Spinal cord (tissue), 10 donors: Measurements from ENCODE around the gene YPEL2. TPM values are rescaled to one million over a fixed set of nuclear protein-coding genes. Genes with fewer than 3 reads are reported as not detected.
"Not testable (repeated sequence)": the region's sequence is repeated elsewhere in the genome, so short reads cannot be mapped to it uniquely, and the experiment has no call there.

Experiments
- DNase-seq, 6 donors: peaks; one replicate each; pipeline versions ENCODE4 v3.0.0 to v3.0.0-alpha.2; 2013 to 2015; ENCODE audit warnings: low spot score in 6 of 6, low read depth in 4 of 6
- H3K27ac ChIP-seq: one replicate; pipeline ENCODE4 v1.5.1; 2013; ENCODE audit warnings: low read depth, low read length, control low read depth
- H3K27me3 ChIP-seq: one replicate; pipeline ENCODE4 v1.6.1; 2013; ENCODE audit warnings: low read length; ENCODE audit not compliant: control insufficient read depth, insufficient read depth
- H3K36me3 ChIP-seq: one replicate; pipeline ENCODE4 v1.6.1; 2013; ENCODE audit warnings: low read length; ENCODE audit not compliant: control insufficient read depth, insufficient read depth
- H3K4me1 ChIP-seq: one replicate; pipeline ENCODE4 v1.6.1; 2013; ENCODE audit warnings: low read length; ENCODE audit not compliant: control insufficient read depth, insufficient read depth
- H3K4me3 ChIP-seq: one replicate; pipeline ENCODE4 v1.5.1; 2013; ENCODE audit warnings: low read depth, low read length, control low read depth
- H3K9me3 ChIP-seq: one replicate; pipeline ENCODE4 v1.6.1; 2013; ENCODE audit warnings: low read length; ENCODE audit not compliant: control insufficient read depth, insufficient read depth
- WGBS: methylation state at CpG from one replicate; pipeline ENCODE4 v1.1.5; 2013; ENCODE audit warnings: missing lambda C conversion rate; ENCODE audit not compliant: insufficient coverage; 5-methylcytosine and 5-hydroxymethylcytosine counted together
- polyA plus RNA-seq, 2 donors: library from polyadenylated mRNA; unstranded; fragments of 120-200 nt; gene quantifications; one replicate each; pipeline ENCODE4 v1.2.1, GENCODE V29; 2013; ENCODE audit not compliant: insufficient read length in 2 of 2
- total RNA-seq, 2 donors: library from RNA; depleted of rRNA in 1 of 2; stranded (reverse); fragments of 120-200 nt in 1 of 2; fragments of >200 nt in 1 of 2; gene quantifications; one replicate each; pipeline versions ENCODE4 v1.2.3 to v1.2.4, GENCODE V29; 2013 to 2014
- donor health status: healthy.

The YPEL2 gene
- total and polyA plus RNA-seq, 4 donors = 11.5 to 36.7 (median 13.8) TPM

DNA sequence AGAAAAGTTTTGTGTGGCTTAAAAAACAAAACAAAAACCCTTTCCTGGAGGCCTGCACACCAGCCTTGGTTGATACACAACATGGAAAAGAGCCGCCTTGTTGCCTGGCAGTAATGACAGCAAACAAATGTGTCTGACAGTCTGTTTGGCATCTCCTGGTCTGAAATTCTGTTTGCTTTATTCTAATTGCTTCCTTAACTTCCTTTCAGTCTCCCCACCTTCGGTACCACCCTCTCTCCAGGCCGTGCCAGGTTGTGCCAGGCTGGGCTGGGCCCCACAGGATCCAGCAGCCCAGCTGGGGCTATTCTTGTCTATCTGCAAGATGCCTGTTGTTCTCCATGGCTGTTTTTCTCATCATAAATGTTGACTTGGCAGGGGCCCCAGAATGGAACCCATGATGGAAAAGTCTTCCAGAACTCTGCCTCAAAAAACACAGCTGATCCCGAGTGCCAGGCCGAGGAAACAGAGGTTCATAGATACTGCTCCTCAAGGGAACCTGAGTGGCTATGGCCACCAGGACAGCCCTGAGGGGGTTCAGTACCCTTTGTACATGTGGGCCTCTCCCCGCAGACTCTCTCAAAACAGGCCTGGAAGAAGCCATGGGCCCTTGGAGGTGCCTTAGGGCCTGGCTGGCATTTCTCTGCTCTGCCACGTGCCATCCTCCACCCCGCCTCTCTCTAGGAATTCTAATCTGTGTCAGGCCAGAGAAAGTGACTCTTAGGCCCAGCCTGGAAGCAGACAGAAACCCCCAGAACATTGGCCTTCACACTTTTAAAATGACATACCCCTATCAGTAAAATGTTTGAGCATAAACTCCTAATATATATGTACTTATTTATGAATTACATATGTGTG is 50.5 kb downstream of the YPEL2 start:
- 53% methylated on average over 7 of the region's 8 CpGs for WGBS
- H3K4me1 ChIP-seq = peaks cover 34% of the 10 kb centered on the region
- H3K4me3 ChIP-seq = no peak overlapping the region
- no peaks in the 10 kb centered on the region for H3K27me3 ChIP-seq
- peak in 5 of 6 donors; percentile 26 to 90 (median 42) for DNase-seq
- peak overlapping the region; percentile 72 for H3K27ac ChIP-seq
- H3K36me3 ChIP-seq = no peaks in the 10 kb centered on the region
- H3K9me3 ChIP-seq = no peaks in the 10 kb centered on the region

DNA sequence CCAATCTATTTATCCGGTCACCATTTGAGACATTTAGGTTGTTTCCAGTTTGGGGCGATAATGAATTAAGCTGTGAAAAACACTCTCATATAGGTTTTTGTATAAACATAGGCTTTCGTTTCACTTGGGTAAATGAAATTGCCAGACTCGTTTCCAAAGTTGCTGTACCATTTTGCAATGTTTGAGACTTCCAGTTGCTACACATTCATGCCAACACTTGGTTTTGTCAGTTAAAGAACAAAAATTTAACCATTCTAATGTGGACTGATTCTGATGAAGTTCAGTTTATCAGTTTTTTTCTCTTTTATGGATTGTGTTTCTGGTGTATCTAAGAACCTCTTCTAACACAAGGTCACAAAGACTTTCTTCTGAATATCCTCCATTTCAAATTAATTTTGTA is 52.4 kb downstream of the YPEL2 start:
- no peak overlapping the region for H3K4me3 ChIP-seq
- no peaks in the 10 kb centered on the region for H3K36me3 ChIP-seq
- H3K4me1 ChIP-seq = peaks cover 19% of the 10 kb centered on the region
- no peaks in the 10 kb centered on the region for H3K27me3 ChIP-seq
- H3K9me3 ChIP-seq = no peaks in the 10 kb centered on the region
- no peak overlapping the region for H3K27ac ChIP-seq
- DNase-seq = no peak
- no CpG with 5 or more reads among the region's 4 CpGs for WGBS

DNA sequence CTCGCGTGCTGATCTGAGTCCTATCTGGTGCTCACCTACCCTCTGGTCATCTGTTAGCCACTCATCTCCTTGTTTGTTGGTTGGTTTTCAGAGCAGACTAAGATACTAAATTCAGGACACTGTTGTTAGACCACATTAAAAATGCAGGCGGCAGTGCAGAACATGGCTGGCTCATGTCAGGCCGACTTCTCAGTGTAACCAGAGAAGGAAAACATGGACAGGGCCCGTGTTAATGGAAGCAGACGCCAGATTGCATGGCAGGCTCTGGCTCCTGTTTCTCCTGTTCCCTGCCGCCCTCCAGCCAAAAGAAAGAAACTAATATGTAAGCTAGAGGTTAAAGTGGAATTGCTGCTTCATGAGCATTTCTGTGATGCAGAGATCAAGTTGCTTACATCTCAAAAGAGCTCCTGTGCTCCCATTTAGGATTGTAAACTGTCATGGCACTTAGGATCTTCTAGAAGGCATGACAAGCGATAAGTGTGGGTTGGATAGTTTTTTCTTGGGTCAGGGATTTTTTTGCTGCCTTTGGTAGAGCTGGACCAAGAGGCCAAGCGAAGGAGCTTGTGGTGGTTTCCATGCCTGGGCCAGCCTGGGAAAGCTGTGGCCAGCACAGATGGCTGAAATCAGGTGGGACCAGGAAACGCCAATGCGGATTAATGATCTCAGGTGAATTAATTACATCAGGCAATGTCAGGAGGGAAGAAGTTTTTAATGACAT is 56.1 kb downstream of the YPEL2 start:
- WGBS = 83% methylated on average over 9 of the region's 11 CpGs
- Histone ChIP-seq H3K36me3 (peaks cover 10% of the 10 kb centered on the region), H3K4me1 (no peaks in the 10 kb centered on the region), H3K4me3 (no peak overlapping the region), H3K27me3 (no peaks in the 10 kb centered on the region), H3K9me3 (no peaks in the 10 kb centered on the region), H3K27ac (no peak overlapping the region)
- DNase-seq = no peak

DNA sequence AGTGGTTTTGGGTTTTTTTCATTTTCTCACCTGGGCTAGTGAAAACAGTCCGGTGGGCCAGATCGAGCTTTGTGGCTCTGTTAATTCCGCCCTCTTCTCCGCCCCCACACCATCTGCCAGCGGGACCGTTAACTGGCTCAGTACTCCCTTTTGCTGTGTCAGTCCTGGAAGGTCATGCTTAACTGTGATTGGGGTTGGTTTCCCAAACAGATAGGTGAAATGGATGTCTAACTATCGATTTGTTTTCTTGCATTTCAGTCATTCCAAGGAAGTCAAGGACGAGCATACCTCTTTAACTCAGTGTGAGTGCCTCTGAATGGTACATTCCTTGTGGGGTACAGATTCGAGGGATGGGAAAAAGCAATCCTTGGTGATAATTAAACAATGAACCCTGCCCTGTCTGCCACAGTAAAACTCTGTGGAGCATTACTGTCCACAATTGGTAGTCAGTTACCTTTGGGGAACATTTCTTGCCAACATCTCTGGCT is 56.7 kb downstream of the YPEL2 start:
- 87% methylated on average over 7 of the region's 9 CpGs for WGBS
- no peak overlapping the region for H3K27ac ChIP-seq
- DNase-seq = no peak

DNA sequence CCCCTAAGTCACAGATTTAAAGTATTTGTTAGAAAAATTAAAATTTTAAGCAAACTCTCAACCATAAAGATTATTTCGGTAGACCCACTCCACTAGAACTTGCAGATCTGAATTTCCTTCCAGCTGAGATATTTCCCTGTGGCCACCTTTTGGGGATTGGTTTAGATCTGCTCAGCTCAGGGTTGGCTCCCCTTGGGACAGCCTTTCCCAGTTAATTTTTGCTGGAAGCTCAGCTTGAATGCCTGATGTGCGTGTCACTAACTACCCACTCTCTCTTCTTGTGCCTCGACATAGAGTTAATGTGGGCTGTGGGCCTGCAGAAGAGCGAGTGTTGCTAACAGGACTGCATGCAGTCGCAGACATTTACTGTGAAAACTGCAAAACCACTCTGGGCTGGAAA is 57.6 kb downstream of the YPEL2 start:
- Histone ChIP-seq H3K4me3 (no peak overlapping the region), H3K27ac (no peak overlapping the region), H3K36me3 (peaks cover 13% of the 10 kb centered on the region), H3K4me1 (no peaks in the 10 kb centered on the region), H3K27me3 (no peaks in the 10 kb centered on the region), H3K9me3 (no peaks in the 10 kb centered on the region)
- no peak for DNase-seq
- WGBS = 86% methylated on average over 1 of the region's 5 CpGs

More for the DNA sequence above, 56.7 kb downstream of the YPEL2 start:
- Histone ChIP-seq H3K9me3 (no peaks in the 10 kb centered on the region), H3K36me3 (peaks cover 12% of the 10 kb centered on the region), H3K4me3 (no peak overlapping the region), H3K27me3 (no peaks in the 10 kb centered on the region), H3K4me1 (no peaks in the 10 kb centered on the region)

DNA sequence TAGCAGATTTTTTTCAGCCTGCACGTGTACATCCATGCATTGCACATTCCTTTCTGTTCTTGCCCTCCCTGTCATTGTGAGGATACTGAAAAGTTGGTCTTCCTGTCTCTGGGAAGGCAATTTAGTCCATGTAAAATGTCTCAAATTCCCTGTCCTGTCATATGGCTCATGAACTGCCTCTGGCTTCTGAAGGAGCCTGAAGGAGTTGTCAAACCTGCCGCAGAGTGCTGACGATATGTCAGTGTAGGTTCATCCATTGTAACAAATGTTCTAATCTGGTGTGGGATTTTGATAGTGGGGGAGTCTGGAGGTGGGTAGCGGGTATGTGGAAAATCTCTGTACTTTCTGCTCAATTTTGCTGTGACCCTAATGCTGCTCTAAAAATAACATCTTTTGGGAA is 59.6 kb downstream of the YPEL2 start:
- no peak for DNase-seq

DNA sequence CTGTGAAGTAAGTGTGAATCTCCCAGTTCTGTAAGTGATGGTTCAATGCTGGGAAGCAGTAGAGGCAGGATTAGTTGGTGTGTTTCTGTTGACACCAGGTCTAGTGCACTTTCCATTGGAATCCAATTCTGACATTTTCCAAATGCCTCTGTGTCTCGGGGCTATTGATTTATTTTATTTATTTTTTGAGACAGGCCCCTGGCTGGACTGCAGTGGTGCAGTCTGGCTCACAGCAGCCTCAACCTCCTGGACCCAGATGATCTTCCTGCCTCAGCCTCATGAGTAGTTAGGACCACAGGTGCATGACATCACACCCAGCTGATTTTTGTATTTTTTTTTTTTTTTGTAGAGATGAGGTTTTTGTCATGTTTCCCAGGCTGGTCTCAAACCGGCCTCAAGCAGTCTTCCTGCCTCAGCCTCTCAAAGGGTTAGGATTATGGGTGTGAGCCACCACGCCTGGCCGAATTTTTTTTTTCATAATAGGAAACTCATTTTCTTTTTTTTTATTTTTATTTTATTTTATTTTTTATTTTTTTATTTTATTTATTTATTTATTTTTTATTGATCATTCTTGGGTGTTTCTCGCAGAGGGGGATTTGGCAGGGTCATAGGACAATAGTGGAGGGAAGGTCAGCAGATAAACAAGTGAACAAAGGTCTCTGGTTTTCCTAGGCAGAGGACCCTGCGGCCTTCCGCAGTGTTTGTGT is 61.7 kb downstream of the YPEL2 start:
- no peaks in the 10 kb centered on the region for H3K4me1 ChIP-seq
- no peaks in the 10 kb centered on the region for H3K27me3 ChIP-seq
- no peak overlapping the region for H3K27ac ChIP-seq
- peaks cover 32% of the 10 kb centered on the region for H3K36me3 ChIP-seq
- no peaks in the 10 kb centered on the region for H3K9me3 ChIP-seq
- WGBS = no CpG with 5 or more reads among the region's 7 CpGs
- H3K4me3 ChIP-seq = no peak overlapping the region
- DNase-seq = no peak

More for the DNA sequence above, 59.6 kb downstream of the YPEL2 start:
- H3K4me1 ChIP-seq = no peaks in the 10 kb centered on the region
- H3K36me3 ChIP-seq = peaks cover 18% of the 10 kb centered on the region
- 100% methylated on average over 1 of the region's 4 CpGs for WGBS
- no peaks in the 10 kb centered on the region for H3K9me3 ChIP-seq
- H3K27me3 ChIP-seq = no peaks in the 10 kb centered on the region
- H3K27ac ChIP-seq = no peak overlapping the region
- H3K4me3 ChIP-seq = no peak overlapping the region

DNA sequence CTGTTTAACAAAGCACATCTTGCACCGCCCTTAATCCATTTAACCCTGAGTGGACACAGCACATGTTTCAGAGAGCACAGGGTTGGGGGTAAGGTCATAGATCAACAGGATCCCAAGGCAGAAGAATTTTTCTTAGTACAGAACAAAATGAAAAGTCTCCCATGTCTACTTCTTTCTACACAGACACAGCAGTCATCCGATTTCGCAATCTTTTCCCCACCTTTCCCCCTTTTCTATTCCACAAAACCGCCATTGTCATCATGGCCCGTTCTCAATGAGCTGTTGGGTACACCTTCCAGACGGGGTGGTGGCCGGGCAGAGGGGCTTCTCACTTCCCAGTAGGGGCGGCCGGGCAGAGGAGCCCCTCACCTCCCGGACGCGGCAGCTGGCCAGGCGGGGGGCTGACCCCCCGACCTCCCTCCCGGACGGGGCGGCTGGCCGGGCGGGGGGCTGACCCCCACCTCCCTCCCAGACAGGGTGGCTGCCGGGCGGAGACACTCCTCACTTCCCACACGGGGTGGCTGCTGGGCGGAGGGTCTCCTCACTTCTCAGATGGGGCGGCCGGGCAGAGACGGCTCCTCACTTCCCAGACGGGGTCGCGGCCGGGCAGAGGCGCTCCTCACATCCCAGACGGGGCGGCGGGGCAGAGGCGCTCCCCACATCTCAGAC is 62.4 kb downstream of the YPEL2 start:
- not testable (repeated sequence) for H3K4me1 ChIP-seq, H3K27ac ChIP-seq, DNase-seq, H3K9me3 ChIP-seq, H3K27me3 ChIP-seq, H3K4me3 ChIP-seq
- 97% methylated on average over 6 of the region's 35 CpGs for WGBS
- peaks cover 32% of the 10 kb centered on the region for H3K36me3 ChIP-seq
